DMS53 (cell line): ENCODE data around the gene PRX.
"Not testable (repeated sequence)": the region's sequence is repeated elsewhere in the genome, so short reads cannot be mapped to it uniquely, and the experiment has no call there.

Experiments
- DNase-seq: peaks from one replicate; lab custom pipeline; 2025; lab: John Stamatoyannopoulos, UW

Gene PRX

GRCh38 chr19:40413291-40413845 lies at the start of gene PRX:
TSS of gene PRX (minus strand) at chr19:40413378. CDS start at chr19:40407932, 5,446 bp downstream.
- DNase-seq = no peak

- no peak for DNase-seq
Observed at GRCh38 chr19:40461669-40462221, 48.6 kb upstream of the PRX start.

- DNase-seq = no peak
Observed at GRCh38 chr19:40460185-40460584, 47.0 kb upstream of the PRX start.

GRCh38 chr19:40458597-40458974 lies 45.4 kb upstream of the PRX start:
- DNase-seq = no peak

- no peak for DNase-seq
Observed at GRCh38 chr19:40457953-40458596, 44.9 kb upstream of the PRX start.

GRCh38 chr19:40457048-40457447 lies 43.9 kb upstream of the PRX start:
- DNase-seq = no peak

- DNase-seq = not testable (repeated sequence)
Observed at GRCh38 chr19:40453943-40454342, 40.8 kb upstream of the PRX start.

GRCh38 chr19:40453151-40453735 lies 40.1 kb upstream of the PRX start:
- DNase-seq = no peak

- DNase-seq = no peak
Observed at GRCh38 chr19:40452016-40452415, 38.8 kb upstream of the PRX start.

GRCh38 chr19:40450664-40451063 lies 37.5 kb upstream of the PRX start:
- no peak for DNase-seq

- DNase-seq = no peak
Observed at GRCh38 chr19:40449506-40449905, 36.3 kb upstream of the PRX start.

GRCh38 chr19:40446263-40446784 lies 33.1 kb upstream of the PRX start:
- DNase-seq = no peak

GRCh38 chr19:40445780-40446262 lies 32.6 kb upstream of the PRX start:
- DNase-seq = peak; percentile 75

GRCh38 chr19:40444825-40445312 lies 31.7 kb upstream of the PRX start:
- DNase-seq = peak; percentile 93

GRCh38 chr19:40444000-40444824 lies 31.0 kb upstream of the PRX start, which contains the start of gene SERTAD3:
TSS of gene SERTAD3 (minus strand) at chr19:40444335. CDS start at chr19:40442080, 2,255 bp downstream.
- peak; percentile 99 for DNase-seq

GRCh38 chr19:40443131-40443999 lies 30.2 kb upstream of the PRX start:
- peak; percentile 100 for DNase-seq

GRCh38 chr19:40442328-40443130 lies 29.4 kb upstream of the PRX start:
- no peak for DNase-seq

- no peak for DNase-seq
Observed at GRCh38 chr19:40441719-40442253, 28.6 kb upstream of the PRX start.

- no peak for DNase-seq
Observed at GRCh38 chr19:40438284-40438683, 25.1 kb upstream of the PRX start.
